Epithelial cell of proximal tubule (primary cell): ENCODE results near the gene LCE1E. TPM values are rescaled to one million over a fixed set of nuclear protein-coding genes. Genes with fewer than 3 reads are reported as not detected.

ENCODE experiments used
- DNase-seq: peaks from one replicate; pipeline ENCODE4 v3.0.0-alpha.2; 2011; ENCODE audit warnings: low read depth
- H3K4me3 ChIP-seq: 2 replicates; pipeline ENCODE4 v1.5.1; 2011; ENCODE audit warnings: low read depth, mild to moderate bottlenecking, low read length
- total RNA-seq: library from RNA; depleted of rRNA; stranded (reverse); fragments of >200 nt; gene quantifications from 2 replicates; pipeline ENCODE4 v1.2.3, GENCODE V29; 2015
- TF ChIP-seq, protein P1 (sequence below): conservative IDR thresholded peaks from 2 replicates; pipeline ENCODE4 v1.5.1; 2012; ENCODE audit warnings: low read depth, mild to moderate bottlenecking, low read length

Gene LCE1E
- total RNA-seq, 1 donor from 2014 or later = not detected

DNA sequence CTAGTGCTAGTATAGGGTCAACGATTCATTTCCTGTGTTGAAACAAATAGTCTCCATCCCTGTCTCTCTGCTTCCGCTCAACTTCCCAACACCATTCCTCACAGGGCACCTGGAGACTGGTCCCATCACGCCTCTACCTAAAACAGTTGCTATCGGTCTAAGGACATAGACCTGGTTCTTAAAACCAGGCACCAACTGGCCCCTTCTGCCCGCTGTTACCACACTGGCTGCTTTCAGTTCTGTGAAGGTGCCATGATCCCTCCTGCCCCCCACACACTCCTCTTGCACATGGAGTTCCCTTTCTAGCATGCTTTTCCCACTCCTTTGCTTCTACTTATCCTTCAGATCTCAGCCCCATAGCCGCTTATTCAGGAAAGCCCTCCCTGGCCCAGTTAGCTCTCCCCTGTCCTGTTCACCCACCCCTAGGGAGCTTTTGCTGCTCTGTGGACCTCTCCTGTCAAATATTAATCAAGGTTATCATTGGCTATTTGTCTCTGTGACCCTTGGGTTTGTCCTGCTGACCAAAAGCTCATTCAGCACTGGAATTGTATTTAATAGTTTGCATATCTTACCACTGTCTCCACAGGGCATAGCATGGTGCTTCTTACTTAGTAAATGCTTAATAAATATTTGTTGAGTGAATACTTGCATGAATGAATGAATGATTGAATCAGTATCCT, 40.2 kb upstream of the LCE1E start:
- no peak for DNase-seq
- TF ChIP-seq, protein P1, sequence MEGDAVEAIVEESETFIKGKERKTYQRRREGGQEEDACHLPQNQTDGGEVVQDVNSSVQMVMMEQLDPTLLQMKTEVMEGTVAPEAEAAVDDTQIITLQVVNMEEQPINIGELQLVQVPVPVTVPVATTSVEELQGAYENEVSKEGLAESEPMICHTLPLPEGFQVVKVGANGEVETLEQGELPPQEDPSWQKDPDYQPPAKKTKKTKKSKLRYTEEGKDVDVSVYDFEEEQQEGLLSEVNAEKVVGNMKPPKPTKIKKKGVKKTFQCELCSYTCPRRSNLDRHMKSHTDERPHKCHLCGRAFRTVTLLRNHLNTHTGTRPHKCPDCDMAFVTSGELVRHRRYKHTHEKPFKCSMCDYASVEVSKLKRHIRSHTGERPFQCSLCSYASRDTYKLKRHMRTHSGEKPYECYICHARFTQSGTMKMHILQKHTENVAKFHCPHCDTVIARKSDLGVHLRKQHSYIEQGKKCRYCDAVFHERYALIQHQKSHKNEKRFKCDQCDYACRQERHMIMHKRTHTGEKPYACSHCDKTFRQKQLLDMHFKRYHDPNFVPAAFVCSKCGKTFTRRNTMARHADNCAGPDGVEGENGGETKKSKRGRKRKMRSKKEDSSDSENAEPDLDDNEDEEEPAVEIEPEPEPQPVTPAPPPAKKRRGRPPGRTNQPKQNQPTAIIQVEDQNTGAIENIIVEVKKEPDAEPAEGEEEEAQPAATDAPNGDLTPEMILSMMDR = no peak
- no peak overlapping the region for H3K4me3 ChIP-seq

- no peak overlapping the region for H3K4me3 ChIP-seq
- TF ChIP-seq, protein P1 = no peak
- DNase-seq = no peak
Measured at GRCh38 chr1:152747831-152748230, 38.2 kb upstream of the LCE1E start.

DNA sequence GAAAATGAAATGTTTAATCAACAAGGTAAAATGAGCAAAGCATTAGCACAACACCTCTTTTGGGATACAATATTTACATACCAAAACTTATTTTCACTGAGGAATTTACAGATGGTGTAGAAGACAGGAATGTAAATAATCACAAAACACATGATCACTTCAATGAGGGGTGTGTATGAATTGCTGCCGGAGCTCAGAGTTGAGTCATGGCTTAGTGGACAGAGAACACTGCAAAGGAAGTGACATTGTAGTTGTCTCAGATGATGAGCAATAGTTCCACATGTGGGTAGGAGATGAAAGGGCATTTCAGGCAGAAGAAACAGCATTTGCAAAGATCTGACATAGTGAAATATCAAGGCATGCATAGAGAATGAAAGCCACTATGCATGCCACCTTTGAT, 33.8 kb upstream of the LCE1E start:
- DNase-seq = no peak
- no peak overlapping the region for H3K4me3 ChIP-seq
- TF ChIP-seq, protein P1 = no peak

- TF ChIP-seq, protein P1 = no peak
- no peak for DNase-seq
Measured at GRCh38 chr1:152753586-152753985, 32.5 kb upstream of the LCE1E start.

GRCh38 chr1:152756872-152757271, 29.2 kb upstream of the LCE1E start:
- no peak overlapping the region for H3K4me3 ChIP-seq
- TF ChIP-seq, protein P1 = no peak
- no peak for DNase-seq

More at GRCh38 chr1:152753586-152753985, 32.5 kb upstream of the LCE1E start:
- H3K4me3 ChIP-seq = no peak overlapping the region

DNA sequence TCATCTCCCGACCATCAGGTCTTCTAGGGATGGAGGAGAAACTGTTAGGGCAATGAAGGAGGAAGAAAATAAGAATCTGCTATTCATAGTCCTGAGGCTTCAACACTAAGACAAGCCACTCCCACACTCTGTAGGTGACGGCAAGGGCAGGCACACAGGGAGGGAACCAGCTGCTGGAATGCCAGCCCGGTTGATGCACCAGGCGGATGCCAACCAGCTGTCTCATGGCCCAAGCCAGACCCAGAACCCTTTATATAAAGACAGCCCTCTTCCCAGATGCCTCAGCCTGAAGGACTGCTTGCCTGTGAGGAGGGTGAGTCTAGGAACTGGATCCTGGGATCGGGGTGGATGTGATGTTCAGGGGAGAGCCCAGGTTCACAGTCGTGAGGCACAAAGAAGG, 28.3 kb upstream of the LCE1E start, which contains the start of gene KPRP:
Gene KPRP, plus strand, starts transcription at position 279 of the 400 bp plus-strand sequence. CDS start 1,564 bp downstream, outside the sequence.
- TF ChIP-seq, protein P1 = no peak

DNA sequence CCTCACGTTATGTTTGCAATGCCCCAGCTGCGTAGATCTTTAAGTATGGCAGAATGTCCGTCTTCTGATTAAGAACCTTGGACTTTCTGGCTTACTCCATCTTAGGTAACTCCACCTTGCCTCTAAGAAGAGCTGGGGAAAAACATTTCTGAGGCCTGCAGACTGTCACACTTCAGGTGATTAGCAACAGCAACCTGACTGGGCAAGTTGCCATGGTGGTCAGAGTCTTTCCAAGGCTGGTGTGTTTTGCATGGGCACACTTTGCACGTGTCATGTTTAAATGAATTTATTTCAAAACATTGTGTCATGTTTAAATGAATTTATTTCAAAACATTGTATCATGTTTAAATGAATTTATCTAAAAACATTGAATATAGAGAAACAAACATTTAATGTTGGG, 27.4 kb upstream of the LCE1E start:
- H3K4me3 ChIP-seq = no peak overlapping the region
- TF ChIP-seq, protein P1 = no peak
- no peak for DNase-seq

More for the DNA sequence above, 28.3 kb upstream of the LCE1E start, which contains the start of gene KPRP:
- H3K4me3 ChIP-seq = no peak within 1 kb of the TSS
- no peak for DNase-seq
